Measurements from ENCODE around the gene FCRL3.

The FCRL3 gene

GRCh38 chr1:157682710-157683437 is 17.7 kb downstream of the FCRL3 start:
- DNase-seq: no peak

GRCh38 chr1:157678721-157679120 is 21.8 kb downstream of the FCRL3 start:
- DNase-seq: no peak

GRCh38 chr1:157673008-157673407 is 27.6 kb downstream of the FCRL3 start:
- no peak for DNase-seq

- no peak for DNase-seq
Observed at GRCh38 chr1:157671895-157672294, 28.7 kb downstream of the FCRL3 start.

- no peak for DNase-seq
Observed at GRCh38 chr1:157659576-157660247, 40.9 kb downstream of the FCRL3 start.

GRCh38 chr1:157658571-157658970 is 42.0 kb downstream of the FCRL3 start:
- no peak for DNase-seq

- DNase-seq: no peak
Observed at GRCh38 chr1:157653494-157653873, 47.1 kb downstream of the FCRL3 start.

GRCh38 chr1:157652859-157653493 is 47.6 kb downstream of the FCRL3 start:
- DNase-seq: no peak

- no peak for DNase-seq
Observed at GRCh38 chr1:157648317-157648716, 52.3 kb downstream of the FCRL3 start.

GRCh38 chr1:157646144-157646543 is 54.4 kb downstream of the FCRL3 start:
- no peak for DNase-seq

- no peak for DNase-seq
Observed at GRCh38 chr1:157641177-157641576, 59.4 kb downstream of the FCRL3 start.

GRCh38 chr1:157639800-157640199 is 60.8 kb downstream of the FCRL3 start:
- no peak for DNase-seq

- no peak for DNase-seq
Observed at GRCh38 chr1:157628773-157629172, 71.8 kb downstream of the FCRL3 start.

Measured in cortex of kidney (tissue), 1 donor.